Loucy (cell line): Measurements from ENCODE around the gene ATAD2B.

Experiments
- H2AFZ ChIP-seq: fragments of 200-600 bp; sonication (generic); 2 replicates; pipeline ENCODE4 v1.6.0; 2016; ENCODE audit warnings: antibody characterized with exemption, mild to moderate bottlenecking, low read length, moderate library complexity
- H3F3A ChIP-seq: fragments of 200-600 bp; 2 replicates; pipeline ENCODE4 v1.6.0; 2016; ENCODE audit warnings: antibody characterized with exemption, low read depth, mild to moderate bottlenecking
- H3K27me3 ChIP-seq: fragments of 200-600 bp; sonication (generic); 2 replicates; pipeline ENCODE4 v1.6.1; 2014; ENCODE audit warnings: low read length, mild to moderate bottlenecking; ENCODE audit not compliant: insufficient read depth, poor library complexity, severe bottlenecking
- H3K36me3 ChIP-seq: fragments of 200-600 bp; sonication (generic); 2 replicates; pipeline ENCODE4 v1.6.1; 2016; ENCODE audit warnings: low read length; ENCODE audit not compliant: insufficient read depth
- H3K4me1 ChIP-seq: fragments of 200-600 bp; sonication (generic); 2 replicates; pipeline ENCODE4 v1.5.1; 2014; ENCODE audit warnings: low read length, mild to moderate bottlenecking; ENCODE audit not compliant: insufficient read depth, poor library complexity, severe bottlenecking
- H3K4me2 ChIP-seq: fragments of 200-600 bp; sonication (generic); 2 replicates; pipeline ENCODE4 v1.6.0; 2014; ENCODE audit warnings: antibody characterized with exemption, low read length, low read depth, mild to moderate bottlenecking; ENCODE audit not compliant: poor library complexity, severe bottlenecking
- H3K4me3 ChIP-seq: fragments of 200-600 bp; sonication (generic); 2 replicates; pipeline ENCODE4 v1.5.1; 2014; ENCODE audit warnings: low read length, mild to moderate bottlenecking, mixed read lengths; ENCODE audit not compliant: poor library complexity, severe bottlenecking
- H3K79me2 ChIP-seq: fragments of 200-600 bp; sonication (generic); 2 replicates; pipeline ENCODE4 v1.6.1; 2014; ENCODE audit warnings: low read length; ENCODE audit not compliant: insufficient read depth
- H3K9ac ChIP-seq: fragments of 200-600 bp; sonication (generic); 2 replicates; pipeline ENCODE4 v1.6.0; 2014; ENCODE audit warnings: mild to moderate bottlenecking, low read depth, low read length, moderate library complexity; ENCODE audit not compliant: poor library complexity, severe bottlenecking
- H3K9me2 ChIP-seq: fragments of 200-600 bp; sonication (generic); replicated peaks from 2 replicates; pipeline ENCODE4 v1.6.1; 2016; ENCODE audit warnings: low read depth, low read length, mixed read lengths
- H3K9me3 ChIP-seq: fragments of 200-600 bp; sonication (generic); 2 replicates; pipeline ENCODE4 v1.6.1; 2014; ENCODE audit warnings: mild to moderate bottlenecking, antibody characterized with exemption, low read length, low read depth; ENCODE audit not compliant: insufficient read depth
- H4K20me1 ChIP-seq: fragments of 200-600 bp; sonication (generic); 2 replicates; pipeline ENCODE4 v1.6.0; 2014; ENCODE audit warnings: antibody characterized with exemption, low read length, mild to moderate bottlenecking; ENCODE audit not compliant: insufficient read depth, poor library complexity, severe bottlenecking
- EZH2phosphoT487 ChIP-seq: fragments of 200-600 bp; IDR thresholded peaks from 2 replicates; pipeline ENCODE4 v1.6.1; 2018; ENCODE audit warnings: antibody characterized with exemption, mild to moderate bottlenecking, moderate library complexity, borderline replicate concordance
- TF ChIP-seq, protein P1 (sequence below): fragments of 200-600 bp; sonication (generic); conservative IDR thresholded peaks from 2 replicates; pipeline ENCODE4 v1.5.1; 2014; ENCODE audit warnings: mild to moderate bottlenecking, antibody characterized with exemption, low read length

Gene ATAD2B

DNA sequence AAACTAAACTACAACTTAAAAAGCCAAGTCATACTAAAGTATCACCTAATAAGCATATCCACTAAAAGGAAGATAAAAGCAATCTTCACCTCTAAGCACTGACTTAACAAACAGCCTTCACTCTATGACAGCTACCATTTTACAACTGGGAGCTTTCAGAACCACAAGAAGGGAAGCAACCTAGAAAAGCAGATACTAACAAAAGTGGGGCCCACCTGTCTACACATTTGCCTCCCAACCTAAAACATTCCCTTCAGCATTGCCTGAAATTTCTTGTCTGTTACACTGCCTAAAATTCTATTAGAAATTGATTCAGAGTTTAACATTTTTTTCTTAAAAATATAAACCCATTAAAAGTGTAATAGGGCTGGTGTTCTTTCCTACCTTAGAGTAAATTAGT is 172.0 kb downstream of the ATAD2B start:
- no peak overlapping the region for H3K4me3 ChIP-seq
- H2AFZ ChIP-seq: no peak overlapping the region
- H3K9ac ChIP-seq: no peak overlapping the region
- H3K79me2 ChIP-seq: no peaks in the 10 kb centered on the region
- no peaks in the 10 kb centered on the region for H4K20me1 ChIP-seq
- no peaks in the 10 kb centered on the region for H3K27me3 ChIP-seq
- H3K36me3 ChIP-seq: peaks cover 59% of the 10 kb centered on the region
- TF ChIP-seq EZH2phosphoT487: no peak
- TF ChIP-seq, protein P1, sequence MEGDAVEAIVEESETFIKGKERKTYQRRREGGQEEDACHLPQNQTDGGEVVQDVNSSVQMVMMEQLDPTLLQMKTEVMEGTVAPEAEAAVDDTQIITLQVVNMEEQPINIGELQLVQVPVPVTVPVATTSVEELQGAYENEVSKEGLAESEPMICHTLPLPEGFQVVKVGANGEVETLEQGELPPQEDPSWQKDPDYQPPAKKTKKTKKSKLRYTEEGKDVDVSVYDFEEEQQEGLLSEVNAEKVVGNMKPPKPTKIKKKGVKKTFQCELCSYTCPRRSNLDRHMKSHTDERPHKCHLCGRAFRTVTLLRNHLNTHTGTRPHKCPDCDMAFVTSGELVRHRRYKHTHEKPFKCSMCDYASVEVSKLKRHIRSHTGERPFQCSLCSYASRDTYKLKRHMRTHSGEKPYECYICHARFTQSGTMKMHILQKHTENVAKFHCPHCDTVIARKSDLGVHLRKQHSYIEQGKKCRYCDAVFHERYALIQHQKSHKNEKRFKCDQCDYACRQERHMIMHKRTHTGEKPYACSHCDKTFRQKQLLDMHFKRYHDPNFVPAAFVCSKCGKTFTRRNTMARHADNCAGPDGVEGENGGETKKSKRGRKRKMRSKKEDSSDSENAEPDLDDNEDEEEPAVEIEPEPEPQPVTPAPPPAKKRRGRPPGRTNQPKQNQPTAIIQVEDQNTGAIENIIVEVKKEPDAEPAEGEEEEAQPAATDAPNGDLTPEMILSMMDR: no peak
- H3K9me2 ChIP-seq: no peaks in the 10 kb centered on the region
- H3K4me1 ChIP-seq: no peaks in the 10 kb centered on the region
- H3K4me2 ChIP-seq: no peak overlapping the region
- no peaks in the 10 kb centered on the region for H3F3A ChIP-seq
- no peaks in the 10 kb centered on the region for H3K9me3 ChIP-seq

GRCh38 chr2:23753291-23754010 is 173.5 kb downstream of the ATAD2B start:
- no peak overlapping the region for H3K4me2 ChIP-seq
- H3K79me2 ChIP-seq: no peaks in the 10 kb centered on the region
- H3K9me2 ChIP-seq: no peaks in the 10 kb centered on the region
- no peak overlapping the region for H3K4me3 ChIP-seq
- TF ChIP-seq EZH2phosphoT487: no peak
- TF ChIP-seq, protein P1: no peak
- H3K9me3 ChIP-seq: no peaks in the 10 kb centered on the region
- H3K9ac ChIP-seq: no peak overlapping the region
- no peaks in the 10 kb centered on the region for H3K4me1 ChIP-seq
- no peaks in the 10 kb centered on the region for H3K27me3 ChIP-seq
- H4K20me1 ChIP-seq: no peaks in the 10 kb centered on the region
- no peak overlapping the region for H2AFZ ChIP-seq
- no peaks in the 10 kb centered on the region for H3F3A ChIP-seq
- H3K36me3 ChIP-seq: peaks cover 58% of the 10 kb centered on the region

DNA sequence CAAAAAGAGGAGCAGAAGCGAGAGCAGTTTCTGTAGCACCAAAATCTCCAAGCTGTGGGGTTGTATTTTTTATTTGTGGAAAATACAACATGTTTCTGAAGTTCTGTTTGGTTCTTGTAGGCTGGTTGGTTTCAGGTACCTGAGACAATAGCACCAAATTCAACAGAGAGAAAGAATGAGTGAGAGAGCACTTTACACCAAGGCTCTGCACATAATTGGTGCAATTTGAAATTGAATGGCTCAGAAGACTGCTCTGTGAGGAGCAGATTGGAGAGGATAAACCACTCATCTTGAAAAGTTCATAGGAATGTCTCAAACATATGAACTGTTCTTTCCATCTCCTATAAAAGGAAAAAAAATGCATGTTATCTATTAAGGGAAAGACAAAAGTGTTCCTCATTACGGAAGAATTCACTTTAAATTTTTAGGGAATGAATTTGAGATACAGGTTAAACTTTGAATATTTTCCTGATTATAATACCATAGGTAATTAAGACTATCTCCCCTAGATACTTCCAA is 175.1 kb downstream of the ATAD2B start:
- H3K9ac ChIP-seq: no peak overlapping the region
- no peak overlapping the region for H3K4me2 ChIP-seq
- no peaks in the 10 kb centered on the region for H3K4me1 ChIP-seq
- no peaks in the 10 kb centered on the region for H3K27me3 ChIP-seq
- H3F3A ChIP-seq: no peaks in the 10 kb centered on the region
- H3K9me2 ChIP-seq: no peaks in the 10 kb centered on the region
- no peaks in the 10 kb centered on the region for H4K20me1 ChIP-seq
- no peak overlapping the region for H2AFZ ChIP-seq
- H3K79me2 ChIP-seq: no peaks in the 10 kb centered on the region
- peaks cover 45% of the 10 kb centered on the region for H3K36me3 ChIP-seq
- no peak overlapping the region for H3K4me3 ChIP-seq
- no peak for TF ChIP-seq EZH2phosphoT487
- TF ChIP-seq, protein P1: no peak
- H3K9me3 ChIP-seq: no peaks in the 10 kb centered on the region
